Smooth muscle cell (in vitro differentiated cells): ENCODE data around the gene KCTD16. TPM values are rescaled to one million over a fixed set of nuclear protein-coding genes. Genes with fewer than 3 reads are reported as not detected.
A peak's percentile ranks its signal among the peaks of the same experiment; 100 is the strongest.

Source experiments
- DNase-seq: peaks from one replicate; lab custom pipeline; 2025; ENCODE audit not compliant: unreplicated experiment; lab: John Stamatoyannopoulos, UW
- H2AFZ ChIP-seq: fragments of 200-600 bp; sonication (generic); 2 replicates; pipeline ENCODE4 v1.6.0; 2016; ENCODE audit warnings: antibody characterized with exemption, low read depth, mild to moderate bottlenecking
- H3F3A ChIP-seq: fragments of 200-600 bp; sonication (generic); 2 replicates; pipeline ENCODE4 v1.6.0; 2017; ENCODE audit warnings: antibody characterized with exemption, low read depth
- H3K27ac ChIP-seq: fragments of 200-600 bp; sonication (generic); 2 replicates; pipeline ENCODE4 v1.5.1; 2016; ENCODE audit warnings: low read depth, mild to moderate bottlenecking
- H3K27me3 ChIP-seq: fragments of 200-600 bp; sonication (generic); 2 replicates; pipeline ENCODE4 v1.6.1; 2016; ENCODE audit warnings: low read depth, mild to moderate bottlenecking
- H3K36me3 ChIP-seq: fragments of 200-600 bp; sonication (generic); 2 replicates; pipeline ENCODE4 v1.5.1; 2016; ENCODE audit warnings: low read depth
- H3K4me1 ChIP-seq: fragments of 200-600 bp; sonication (generic); 2 replicates; pipeline ENCODE4 v1.5.1; 2016; ENCODE audit warnings: low read depth
- H3K4me2 ChIP-seq: fragments of 200-600 bp; sonication (generic); 2 replicates; pipeline ENCODE4 v1.6.0; 2016; ENCODE audit warnings: mild to moderate bottlenecking
- H3K4me3 ChIP-seq: fragments of 200-600 bp; sonication (generic); 2 replicates; pipeline ENCODE4 v1.5.1; 2016; ENCODE audit warnings: mild to moderate bottlenecking
- H3K79me2 ChIP-seq: fragments of 200-600 bp; sonication (generic); 2 replicates; pipeline ENCODE4 v1.6.0; 2016; ENCODE audit warnings: low read depth, mild to moderate bottlenecking
- H3K9ac ChIP-seq: fragments of 200-600 bp; sonication (generic); 2 replicates; pipeline ENCODE4 v1.6.0; 2016; ENCODE audit warnings: low read depth
- H3K9me3 ChIP-seq: fragments of 200-600 bp; sonication (generic); replicated peaks from 2 replicates; pipeline ENCODE4 v1.5.1; 2016; ENCODE audit warnings: low read depth
- H4K20me1 ChIP-seq: fragments of 200-600 bp; sonication (generic); 2 replicates; pipeline ENCODE4 v1.6.0; 2016; ENCODE audit warnings: low read depth
- WGBS: methylation state at CpG from one replicate; pipeline ENCODE4 v1.1.7; 2016; ENCODE audit warnings: low lambda C conversion rate; 5-methylcytosine and 5-hydroxymethylcytosine counted together
- polyA plus RNA-seq: library from polyadenylated mRNA; unstranded; fragments of >200 nt; fragmentation: Nextera tagmentation; extraction: Ambion mirVana; gene quantifications from 2 replicates; pipeline ENCODE4 v1.2.1, GENCODE V29; 2016
- total RNA-seq: library from RNA; depleted of rRNA; stranded (reverse); fragments of >200 nt; gene quantifications from 2 replicates; pipeline ENCODE4 v1.2.3, GENCODE V29; 2014
- TF ChIP-seq, protein P1 (sequence below): fragments of 200-600 bp; sonication (generic); IDR thresholded peaks from 2 replicates; pipeline ENCODE4 v1.5.1; 2017; ENCODE audit warnings: borderline replicate concordance, mild to moderate bottlenecking, antibody characterized with exemption; ENCODE audit not compliant: insufficient read depth, poor library complexity, severe bottlenecking

Gene KCTD16
- total and polyA plus RNA-seq, 2 experiments from 2014 or later = 1.6 to 11.1 TPM

DNA sequence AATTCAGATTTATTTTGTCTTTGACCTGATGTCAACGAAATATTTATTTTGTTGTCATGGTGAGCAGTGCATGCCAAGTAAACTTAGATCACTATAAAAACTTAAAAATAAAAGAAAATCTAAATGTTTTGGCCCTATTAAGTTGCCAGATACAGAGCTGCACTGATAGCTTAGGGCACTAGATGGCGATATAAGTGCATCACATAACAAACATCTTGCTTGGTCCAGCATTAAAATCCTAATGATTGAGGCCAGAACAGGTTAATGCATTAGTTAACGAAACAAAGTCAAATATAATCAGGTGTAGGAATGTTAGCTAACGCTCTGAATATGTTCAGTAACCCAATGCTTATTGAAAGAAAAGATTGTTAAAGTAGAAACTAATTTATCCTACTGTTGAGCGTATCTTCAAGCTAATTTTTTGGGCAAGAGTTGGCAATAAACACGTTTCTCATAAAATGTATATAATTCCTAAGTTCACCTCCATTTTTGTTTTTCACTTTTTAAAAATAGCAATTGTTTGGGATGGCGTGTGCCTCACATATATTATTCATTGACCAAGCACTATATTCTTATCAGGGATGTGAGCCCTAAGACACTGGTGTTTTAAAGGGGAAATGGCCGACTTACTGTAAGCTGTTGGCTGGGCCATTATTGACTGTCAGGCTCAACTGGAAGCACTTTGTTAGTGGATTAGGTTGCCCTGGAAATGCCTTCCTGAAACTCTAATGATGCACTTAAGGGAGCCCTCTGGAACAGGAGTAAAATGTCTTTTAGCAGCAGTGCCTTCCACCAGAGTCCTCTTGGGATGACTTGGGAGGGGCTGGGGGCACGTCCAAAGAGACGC is 33.3 kb downstream of the KCTD16 start:
- H3K4me3 ChIP-seq = no peak overlapping the region
- H3K79me2 ChIP-seq = peaks cover 30% of the 10 kb centered on the region
- no peak overlapping the region for H3K9ac ChIP-seq
- H3F3A ChIP-seq = peaks cover 8% of the 10 kb centered on the region
- H2AFZ ChIP-seq = no peak overlapping the region
- peak overlapping the region; percentile 92 for H3K4me2 ChIP-seq
- no peaks in the 10 kb centered on the region for H3K27me3 ChIP-seq
- no peaks in the 10 kb centered on the region for H3K9me3 ChIP-seq
- TF ChIP-seq, protein P1, sequence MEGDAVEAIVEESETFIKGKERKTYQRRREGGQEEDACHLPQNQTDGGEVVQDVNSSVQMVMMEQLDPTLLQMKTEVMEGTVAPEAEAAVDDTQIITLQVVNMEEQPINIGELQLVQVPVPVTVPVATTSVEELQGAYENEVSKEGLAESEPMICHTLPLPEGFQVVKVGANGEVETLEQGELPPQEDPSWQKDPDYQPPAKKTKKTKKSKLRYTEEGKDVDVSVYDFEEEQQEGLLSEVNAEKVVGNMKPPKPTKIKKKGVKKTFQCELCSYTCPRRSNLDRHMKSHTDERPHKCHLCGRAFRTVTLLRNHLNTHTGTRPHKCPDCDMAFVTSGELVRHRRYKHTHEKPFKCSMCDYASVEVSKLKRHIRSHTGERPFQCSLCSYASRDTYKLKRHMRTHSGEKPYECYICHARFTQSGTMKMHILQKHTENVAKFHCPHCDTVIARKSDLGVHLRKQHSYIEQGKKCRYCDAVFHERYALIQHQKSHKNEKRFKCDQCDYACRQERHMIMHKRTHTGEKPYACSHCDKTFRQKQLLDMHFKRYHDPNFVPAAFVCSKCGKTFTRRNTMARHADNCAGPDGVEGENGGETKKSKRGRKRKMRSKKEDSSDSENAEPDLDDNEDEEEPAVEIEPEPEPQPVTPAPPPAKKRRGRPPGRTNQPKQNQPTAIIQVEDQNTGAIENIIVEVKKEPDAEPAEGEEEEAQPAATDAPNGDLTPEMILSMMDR = peak; percentile 97
- WGBS = 33% methylated on average over 10 of the region's 10 CpGs
- no peak for DNase-seq
- H4K20me1 ChIP-seq = peaks cover 6% of the 10 kb centered on the region
- peak overlapping the region; percentile 25 for H3K27ac ChIP-seq
- no peaks in the 10 kb centered on the region for H3K36me3 ChIP-seq
- H3K4me1 ChIP-seq = peaks cover 26% of the 10 kb centered on the region

DNA sequence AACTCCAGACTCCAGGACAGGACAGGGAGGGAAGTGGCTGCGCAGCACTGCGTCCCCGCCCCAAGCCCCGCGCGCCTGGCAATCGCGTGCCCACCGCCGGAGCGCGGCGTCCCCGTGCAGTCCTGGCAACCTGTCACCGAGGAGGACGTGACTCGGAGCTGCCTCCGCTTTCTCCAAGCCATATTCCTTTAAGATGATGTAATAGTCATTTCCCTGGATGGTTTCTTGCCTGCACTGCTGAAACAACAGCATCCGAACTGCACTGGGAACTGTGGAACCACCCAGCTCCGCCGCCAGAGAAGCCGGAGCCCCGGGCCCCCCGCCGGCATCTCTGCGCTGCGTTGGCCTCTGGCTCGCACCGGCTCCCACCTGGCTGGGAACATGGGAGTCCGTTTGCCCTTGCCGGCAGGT is 34.5 kb downstream of the KCTD16 start:
- DNase-seq = no peak
- Histone ChIP-seq H3K9me3 (no peaks in the 10 kb centered on the region), H3K79me2 (peaks cover 42% of the 10 kb centered on the region), H2AFZ (peak overlapping the region; percentile 65), H3K4me3 (peak overlapping the region; percentile 68), H3K27me3 (no peaks in the 10 kb centered on the region), H3K36me3 (no peaks in the 10 kb centered on the region), H3F3A (peaks cover 8% of the 10 kb centered on the region), H3K27ac (peak overlapping the region; percentile 38), H3K9ac (peak overlapping the region; percentile 59), H3K4me2 (peak overlapping the region; percentile 92), H4K20me1 (peaks cover 16% of the 10 kb centered on the region), H3K4me1 (peaks cover 24% of the 10 kb centered on the region)
- TF ChIP-seq, protein P1 = no peak
- WGBS = 2% methylated on average over 31 of the region's 31 CpGs

DNA sequence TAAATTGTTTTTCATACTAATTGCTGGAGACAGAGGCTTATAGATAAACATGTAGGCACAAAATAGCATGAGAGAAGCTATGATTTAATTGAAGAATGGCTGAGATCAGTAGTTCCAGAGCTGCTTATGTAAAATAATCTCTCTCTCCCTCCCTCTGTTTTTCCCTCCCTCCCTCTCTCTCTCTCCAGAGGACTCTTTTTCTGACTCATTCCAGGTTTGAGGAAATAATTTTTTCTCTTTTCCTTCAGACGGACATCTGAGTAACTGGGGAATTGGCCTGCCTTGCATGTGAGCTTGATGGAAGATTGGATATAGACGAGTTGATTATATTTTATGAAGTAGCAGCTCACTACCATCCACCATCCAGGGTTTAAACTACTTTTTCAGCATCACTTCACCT is 35.5 kb downstream of the KCTD16 start:
- TF ChIP-seq, protein P1 = no peak
- H3K9me3 ChIP-seq = no peaks in the 10 kb centered on the region
- no peak overlapping the region for H2AFZ ChIP-seq
- H3K4me1 ChIP-seq = peaks cover 24% of the 10 kb centered on the region
- peaks cover 26% of the 10 kb centered on the region for H4K20me1 ChIP-seq
- no peak for DNase-seq
- 39% methylated on average over 2 of the region's 2 CpGs for WGBS
- H3K27me3 ChIP-seq = no peaks in the 10 kb centered on the region
- H3K27ac ChIP-seq = peak overlapping the region; percentile 38
- H3K9ac ChIP-seq = peak overlapping the region; percentile 23
- peak overlapping the region; percentile 92 for H3K4me2 ChIP-seq
- peak overlapping the region; percentile 68 for H3K4me3 ChIP-seq
- peaks cover 52% of the 10 kb centered on the region for H3K79me2 ChIP-seq
- H3K36me3 ChIP-seq = no peaks in the 10 kb centered on the region
- peaks cover 4% of the 10 kb centered on the region for H3F3A ChIP-seq
